Spleen (tissue), 7 donors: ENCODE data around the gene RHOF.

Experiments used
- CTCF ChIP-seq, 11 experiments: fragments of 200-600 bp in 7 of 11; fragments of 450-650 bp in 4 of 11; sonication (generic) in 4 of 11; IDR thresholded peaks in 8 of 11; conservative IDR thresholded peaks in 3 of 11; 1 replicate in 7 of 11; 2 replicates in 4 of 11; pipeline versions ENCODE4 v1.4.0 to v1.8.0; 2016 to 2021; ENCODE audit warnings: antibody characterized with exemption in 11 of 11, inconsistent platforms in 4 of 11, mild to moderate bottlenecking in 1 of 11
- POLR2A ChIP-seq, 3 donors: fragments of 450-650 bp; IDR thresholded peaks; one replicate each; pipeline ENCODE4 v1.5.1; 2017; ENCODE audit warnings: antibody characterized with exemption in 3 of 3, mild to moderate bottlenecking in 1 of 3
- POLR2AphosphoS5 ChIP-seq, 3 donors: sonication (generic); formaldehyde crosslinking; IDR thresholded peaks; one replicate each; pipeline ENCODE4 v1.5.1; 2017; ENCODE audit warnings: antibody characterized with exemption in 3 of 3
- donor health status: DM: no; HTN: no; CAD: no; lungs with moderate emphysema.
- donor health status: DM: no; HTN: no; CAD: no.
- donor health status: DM: no; HTN: no; CAD: no.

GRCh38 chr12:121822393-121823100, 29.1 kb upstream of the RHOF start:
- TF ChIP-seq POLR2AphosphoS5 (IDR thresholded peaks at IDR 0.05) (peak in 1 of 3 donors; percentile 59), CTCF (IDR thresholded peaks at IDR 0.05 in 8 of 11, conservative IDR thresholded peaks at IDR 0.05 in 3 of 11) (no peak), POLR2A (IDR thresholded peaks at IDR 0.05) (no peak)
